GM19238 (cell line): ENCODE results near the gene LRRC32.
A peak's percentile ranks its signal among the peaks of the same experiment; 100 is the strongest.
"Not testable (repeated sequence)": the region's sequence is repeated elsewhere in the genome, so short reads cannot be mapped to it uniquely, and the experiment has no call there.

Experiments
- DNase-seq: peaks from one replicate; pipeline ENCODE4 v3.0.0; 2011; ENCODE audit warnings: low spot score; ENCODE audit not compliant: insufficient read length

The LRRC32 gene

GRCh38 chr11:76629853-76630599 lies 40.5 kb downstream of the LRRC32 start:
- no peak for DNase-seq

- DNase-seq, result no peak
These were observed 41.3 kb downstream of the LRRC32 start for GRCh38 chr11:76629116-76629852.

GRCh38 chr11:76628408-76628947 lies 42.1 kb downstream of the LRRC32 start:
- DNase-seq, result no peak

- DNase-seq, result no peak
These were observed 42.9 kb downstream of the LRRC32 start for GRCh38 chr11:76627606-76628005.

- DNase-seq, result peak; percentile 57
These were observed 43.6 kb downstream of the LRRC32 start for GRCh38 chr11:76626921-76627401.

GRCh38 chr11:76626266-76626665 lies 44.3 kb downstream of the LRRC32 start:
- DNase-seq, result no peak

GRCh38 chr11:76625472-76626186 lies 44.9 kb downstream of the LRRC32 start:
- no peak for DNase-seq

GRCh38 chr11:76624500-76625379 lies 45.8 kb downstream of the LRRC32 start:
- no peak for DNase-seq

- DNase-seq, result no peak
These were observed 46.6 kb downstream of the LRRC32 start for GRCh38 chr11:76623884-76624419.

GRCh38 chr11:76623171-76623883 lies 47.2 kb downstream of the LRRC32 start:
- no peak for DNase-seq

GRCh38 chr11:76622493-76623094 lies 48.0 kb downstream of the LRRC32 start:
- no peak for DNase-seq

GRCh38 chr11:76621868-76622267 lies 48.7 kb downstream of the LRRC32 start:
- no peak for DNase-seq

- no peak for DNase-seq
These were observed 49.1 kb downstream of the LRRC32 start for GRCh38 chr11:76621466-76621865.

GRCh38 chr11:76620489-76620888 lies 50.1 kb downstream of the LRRC32 start:
- no peak for DNase-seq

- DNase-seq, result not testable (repeated sequence)
These were observed 50.7 kb downstream of the LRRC32 start for GRCh38 chr11:76619801-76620200.

GRCh38 chr11:76617553-76618265 lies 52.8 kb downstream of the LRRC32 start:
- no peak for DNase-seq

GRCh38 chr11:76616676-76617552 lies 53.6 kb downstream of the LRRC32 start:
- no peak for DNase-seq

- no peak for DNase-seq
These were observed 54.6 kb downstream of the LRRC32 start for GRCh38 chr11:76615950-76616349.
